ENCODE results near the gene BEX1. TPM values are rescaled to one million over a fixed set of nuclear protein-coding genes. Genes with fewer than 3 reads are reported as not detected.
A peak's percentile ranks its signal among the peaks of the same experiment; 100 is the strongest.

The BEX1 gene
- total and polyA plus RNA-seq, 9 of the 15 experiments (the other 6 are each of a cell fraction or from before 2014, with no cell fraction given) = not detected

DNA sequence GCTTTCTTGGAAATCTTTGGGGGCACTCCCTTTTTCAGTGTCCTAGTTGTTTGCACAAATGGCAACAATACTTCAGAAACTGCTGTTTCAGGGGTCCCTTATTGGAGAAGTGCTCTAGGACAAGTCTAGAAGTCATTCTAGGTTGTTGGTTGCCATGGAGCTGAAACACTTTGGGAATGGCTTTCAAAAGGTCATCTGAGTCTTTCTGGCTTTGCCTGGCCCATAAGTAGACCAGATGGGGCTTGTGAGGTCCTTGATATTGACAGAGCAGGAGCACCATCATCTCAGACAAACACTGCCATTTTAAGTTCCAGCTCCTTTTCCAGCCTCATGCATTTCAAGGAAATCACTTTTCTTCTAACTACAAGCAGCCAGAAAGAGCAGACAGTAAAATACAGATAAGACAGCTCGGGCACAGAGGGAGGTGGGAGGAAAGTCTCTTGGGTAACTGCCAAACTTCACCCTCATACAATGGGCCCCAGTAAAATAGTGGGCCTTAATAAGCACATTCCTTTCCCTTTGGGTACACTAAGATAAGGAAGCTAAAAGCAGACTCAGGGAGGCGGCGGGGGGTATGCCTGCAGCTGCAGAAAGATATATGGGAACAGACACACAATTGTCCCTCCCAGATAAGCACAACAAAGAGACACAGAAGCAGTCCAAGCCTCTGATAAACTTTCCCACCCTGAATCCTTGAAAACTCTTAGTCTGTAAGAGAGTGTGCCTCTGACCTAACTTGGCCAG lies 37.5 kb upstream of the BEX1 start (continued):
- TF ChIP-seq NR2C1 (IDR thresholded peaks at IDR 0.05) (no peak), NR2C1 (tag; IDR thresholded peaks at IDR 0.05) (0 out of 2 replicates have a peak, but pooled peaks have one; percentile 45), ARNT (IDR thresholded peaks at IDR 0.05) (peak; percentile 88 to 95; a peak in 2 of 4 replicates), BACH1 (tag; IDR thresholded peaks at IDR 0.05) (0 out of 2 replicates have a peak, but pooled peaks have one; percentile 44), TAF9B (IDR thresholded peaks at IDR 0.05; ENCODE audit: partially characterized antibody) (peak; percentile 39), TAL1 (IDR thresholded peaks at IDR 0.05) (peak; percentile 99), KLF6 (CRISPR knock-in tag; IDR thresholded peaks at IDR 0.05; ENCODE audit: borderline replicate concordance) (no peak), HLTF (IDR thresholded peaks at IDR 0.05) (peak; percentile 88), DACH1 (IDR thresholded peaks at IDR 0.05; ENCODE audit: partially characterized antibody) (peak; percentile 92), TARDBP (IDR thresholded peaks at IDR 0.05) (peak; percentile 92), ATF7 (IDR thresholded peaks at IDR 0.05) (peak; percentile 71), CBFA2T2 (conservative IDR thresholded peaks at IDR 0.05) (peak; percentile 99), COPS2 (conservative IDR thresholded peaks at IDR 0.05) (no peak), GATAD2A (IDR thresholded peaks at IDR 0.05) (peak; percentile 95; the same call in 1 of the 2 replicates), PRPF4 (IDR thresholded peaks at IDR 0.05; ENCODE audit: insufficient read depth, low read depth, low read length, poor library complexity, severe bottlenecking) (no peak)
- TF ChIP-seq, protein P1, sequence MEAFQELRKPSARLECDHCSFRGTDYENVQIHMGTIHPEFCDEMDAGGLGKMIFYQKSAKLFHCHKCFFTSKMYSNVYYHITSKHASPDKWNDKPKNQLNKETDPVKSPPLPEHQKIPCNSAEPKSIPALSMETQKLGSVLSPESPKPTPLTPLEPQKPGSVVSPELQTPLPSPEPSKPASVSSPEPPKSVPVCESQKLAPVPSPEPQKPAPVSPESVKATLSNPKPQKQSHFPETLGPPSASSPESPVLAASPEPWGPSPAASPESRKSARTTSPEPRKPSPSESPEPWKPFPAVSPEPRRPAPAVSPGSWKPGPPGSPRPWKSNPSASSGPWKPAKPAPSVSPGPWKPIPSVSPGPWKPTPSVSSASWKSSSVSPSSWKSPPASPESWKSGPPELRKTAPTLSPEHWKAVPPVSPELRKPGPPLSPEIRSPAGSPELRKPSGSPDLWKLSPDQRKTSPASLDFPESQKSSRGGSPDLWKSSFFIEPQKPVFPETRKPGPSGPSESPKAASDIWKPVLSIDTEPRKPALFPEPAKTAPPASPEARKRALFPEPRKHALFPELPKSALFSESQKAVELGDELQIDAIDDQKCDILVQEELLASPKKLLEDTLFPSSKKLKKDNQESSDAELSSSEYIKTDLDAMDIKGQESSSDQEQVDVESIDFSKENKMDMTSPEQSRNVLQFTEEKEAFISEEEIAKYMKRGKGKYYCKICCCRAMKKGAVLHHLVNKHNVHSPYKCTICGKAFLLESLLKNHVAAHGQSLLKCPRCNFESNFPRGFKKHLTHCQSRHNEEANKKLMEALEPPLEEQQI (IDR thresholded peaks at IDR 0.05) = peak; percentile 89
- TF ChIP-seq, protein P2, sequence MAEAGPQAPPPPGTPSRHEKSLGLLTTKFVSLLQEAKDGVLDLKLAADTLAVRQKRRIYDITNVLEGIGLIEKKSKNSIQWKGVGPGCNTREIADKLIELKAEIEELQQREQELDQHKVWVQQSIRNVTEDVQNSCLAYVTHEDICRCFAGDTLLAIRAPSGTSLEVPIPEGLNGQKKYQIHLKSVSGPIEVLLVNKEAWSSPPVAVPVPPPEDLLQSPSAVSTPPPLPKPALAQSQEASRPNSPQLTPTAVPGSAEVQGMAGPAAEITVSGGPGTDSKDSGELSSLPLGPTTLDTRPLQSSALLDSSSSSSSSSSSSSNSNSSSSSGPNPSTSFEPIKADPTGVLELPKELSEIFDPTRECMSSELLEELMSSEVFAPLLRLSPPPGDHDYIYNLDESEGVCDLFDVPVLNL (CRISPR knock-in tag; IDR thresholded peaks at IDR 0.05; ENCODE audit: low read depth) = no peak
- TF ChIP-seq, protein P3, sequence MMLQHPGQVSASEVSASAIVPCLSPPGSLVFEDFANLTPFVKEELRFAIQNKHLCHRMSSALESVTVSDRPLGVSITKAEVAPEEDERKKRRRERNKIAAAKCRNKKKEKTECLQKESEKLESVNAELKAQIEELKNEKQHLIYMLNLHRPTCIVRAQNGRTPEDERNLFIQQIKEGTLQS (IDR thresholded peaks at IDR 0.05) = peak; percentile 36; the same call in 1 of the 2 replicates
- TF ChIP-seq, protein P3 (CRISPR knock-in tag; conservative IDR thresholded peaks at IDR 0.05) = no peak
- TF ChIP-seq, protein P4, sequence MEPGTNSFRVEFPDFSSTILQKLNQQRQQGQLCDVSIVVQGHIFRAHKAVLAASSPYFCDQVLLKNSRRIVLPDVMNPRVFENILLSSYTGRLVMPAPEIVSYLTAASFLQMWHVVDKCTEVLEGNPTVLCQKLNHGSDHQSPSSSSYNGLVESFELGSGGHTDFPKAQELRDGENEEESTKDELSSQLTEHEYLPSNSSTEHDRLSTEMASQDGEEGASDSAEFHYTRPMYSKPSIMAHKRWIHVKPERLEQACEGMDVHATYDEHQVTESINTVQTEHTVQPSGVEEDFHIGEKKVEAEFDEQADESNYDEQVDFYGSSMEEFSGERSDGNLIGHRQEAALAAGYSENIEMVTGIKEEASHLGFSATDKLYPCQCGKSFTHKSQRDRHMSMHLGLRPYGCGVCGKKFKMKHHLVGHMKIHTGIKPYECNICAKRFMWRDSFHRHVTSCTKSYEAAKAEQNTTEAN (CRISPR knock-in tag; IDR thresholded peaks at IDR 0.05) = no peak
- TF ChIP-seq, protein P5, sequence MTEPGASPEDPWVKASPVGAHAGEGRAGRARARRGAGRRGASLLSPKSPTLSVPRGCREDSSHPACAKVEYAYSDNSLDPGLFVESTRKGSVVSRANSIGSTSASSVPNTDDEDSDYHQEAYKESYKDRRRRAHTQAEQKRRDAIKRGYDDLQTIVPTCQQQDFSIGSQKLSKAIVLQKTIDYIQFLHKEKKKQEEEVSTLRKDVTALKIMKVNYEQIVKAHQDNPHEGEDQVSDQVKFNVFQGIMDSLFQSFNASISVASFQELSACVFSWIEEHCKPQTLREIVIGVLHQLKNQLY (CRISPR knock-in tag; conservative IDR thresholded peaks at IDR 0.05) = no peak
